Measurements from ENCODE around the gene RAD51B. TPM values are rescaled to one million over a fixed set of nuclear protein-coding genes. Genes with fewer than 3 reads are reported as not detected.

Gene RAD51B
- total and polyA plus RNA-seq, 8 donors: 1.8 to 30.7 (median 15.3) TPM

- DNase-seq: no peak
- TF ChIP-seq POLR2A (IDR thresholded peaks at IDR 0.05) (no peak), CTCF (IDR thresholded peaks at IDR 0.05) (no peak), EP300 (IDR thresholded peaks at IDR 0.05) (no peak), POLR2AphosphoS5 (IDR thresholded peaks at IDR 0.05) (no peak)
- no peaks in the 10 kb centered on the region for H3K27me3 ChIP-seq
- no peak overlapping the region for H3K4me3 ChIP-seq
- no peaks in the 10 kb centered on the region for H3K36me3 ChIP-seq
- intact Hi-C loops (cut with DNase I; ENCODE audit: low total_unique reads): no loop called here
- WGBS, 5 donors: 50 to 68% (median 63%) methylated on average over 1 of the region's 1 CpG
- no peak overlapping the region for H3K27ac ChIP-seq
- H3K9me3 ChIP-seq: no peaks in the 10 kb centered on the region
- H3K4me1 ChIP-seq: peaks cover 0 to 13% (median 5%) of the 10 kb centered on the region in 4 donors
These were observed 512.4 kb downstream of the RAD51B start for GRCh38 chr14:68331991-68332390.

- H3K27ac ChIP-seq: no peak overlapping the region
- no peaks in the 10 kb centered on the region for H3K9me3 ChIP-seq
- TF ChIP-seq POLR2AphosphoS5 (IDR thresholded peaks at IDR 0.05): no peak
- no peak for TF ChIP-seq POLR2A (IDR thresholded peaks at IDR 0.05)
- TF ChIP-seq EP300 (IDR thresholded peaks at IDR 0.05): no peak
- TF ChIP-seq CTCF (IDR thresholded peaks at IDR 0.05): no peak
- 61 to 77% (median 72%) methylated on average over 2 of the region's 2 CpGs for WGBS, 5 donors
- H3K4me1 ChIP-seq: peaks cover 0 to 18% (median 5%) of the 10 kb centered on the region in 4 donors
- DNase-seq: no peak
- no peaks in the 10 kb centered on the region for H3K27me3 ChIP-seq
- H3K4me3 ChIP-seq: no peak overlapping the region
- intact Hi-C loops (cut with DNase I; ENCODE audit: low total_unique reads): no loop called here
- no peaks in the 10 kb centered on the region for H3K36me3 ChIP-seq
These were observed 513.7 kb downstream of the RAD51B start for GRCh38 chr14:68333262-68333661.

GRCh38 chr14:68335312-68335711 is 515.7 kb downstream of the RAD51B start:
- Histone ChIP-seq H3K27ac (no peak overlapping the region), H3K27me3 (no peaks in the 10 kb centered on the region), H3K9me3 (no peaks in the 10 kb centered on the region), H3K4me3 (no peak overlapping the region), H3K4me1 (peaks cover 3 to 27% (median 11%) of the 10 kb centered on the region in 4 donors), H3K36me3 (no peaks in the 10 kb centered on the region)
- intact Hi-C loops (cut with DNase I; ENCODE audit: low total_unique reads): no loop called here
- no peak for DNase-seq
- TF ChIP-seq POLR2AphosphoS5 (IDR thresholded peaks at IDR 0.05) (no peak), EP300 (IDR thresholded peaks at IDR 0.05) (no peak), POLR2A (IDR thresholded peaks at IDR 0.05) (no peak), CTCF (IDR thresholded peaks at IDR 0.05) (no peak)

GRCh38 chr14:68336165-68336564 is 516.6 kb downstream of the RAD51B start:
- Histone ChIP-seq H3K9me3 (no peaks in the 10 kb centered on the region), H3K27me3 (no peaks in the 10 kb centered on the region), H3K4me3 (no peak overlapping the region), H3K36me3 (no peaks in the 10 kb centered on the region), H3K27ac (no peak overlapping the region), H3K4me1 (peaks cover 4 to 28% (median 13%) of the 10 kb centered on the region in 4 donors)
- 94 to 100% (median 100%) methylated on average over 1 of the region's 1 CpG for WGBS, 5 donors
- TF ChIP-seq CTCF (IDR thresholded peaks at IDR 0.05): no peak
- DNase-seq: no peak
- intact Hi-C loops (cut with DNase I; ENCODE audit: low total_unique reads): no loop called here
